Measurements from ENCODE around the gene RAD50.
A peak's percentile ranks its signal among the peaks of the same experiment; 100 is the strongest.
"Not testable (repeated sequence)": the region's sequence is repeated elsewhere in the genome, so short reads cannot be mapped to it uniquely, and the experiment has no call there.

Gene RAD50

DNA sequence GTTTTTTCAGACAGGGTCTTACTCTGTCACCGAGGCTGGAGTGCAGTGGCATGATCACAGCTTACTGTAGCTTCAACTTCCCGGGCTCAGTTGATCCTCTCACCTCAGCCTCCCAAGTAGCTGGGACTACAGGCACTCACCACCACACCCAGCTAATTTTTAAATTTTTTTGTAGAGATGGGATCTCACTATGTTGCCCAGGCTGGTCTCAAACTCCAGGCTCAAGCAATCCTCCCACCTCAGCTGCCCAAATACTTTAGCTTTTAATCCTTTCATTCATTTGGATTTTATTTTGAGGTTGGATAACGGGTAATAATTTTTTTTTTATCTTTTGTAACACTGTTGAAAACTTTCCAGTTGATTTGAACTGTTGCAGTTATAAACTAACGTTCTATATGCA, 76.8 kb downstream of the RAD50 start:
- DNase-seq (ENCODE audit: low read depth), result not testable (repeated sequence)

DNA sequence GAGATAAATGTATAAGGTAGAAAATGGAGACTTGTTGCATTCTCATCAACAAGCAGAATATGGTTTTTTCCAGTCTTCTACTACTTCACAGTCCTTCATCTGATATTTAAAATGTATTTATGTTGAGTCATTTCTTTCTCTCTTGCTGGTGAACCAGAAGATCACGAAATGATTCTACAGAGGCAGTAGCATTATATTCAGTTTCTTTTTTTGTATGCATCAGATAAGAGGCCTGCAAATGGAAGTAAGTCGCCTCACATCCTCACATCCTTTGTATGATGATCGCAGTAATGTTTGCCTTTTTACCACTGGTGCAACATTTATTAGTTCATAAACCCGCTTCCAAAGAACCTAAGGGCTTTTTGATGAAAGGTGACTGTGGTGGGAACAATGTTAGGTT, 79.1 kb downstream of the RAD50 start:
- DNase-seq (ENCODE audit: low read depth), result no peak

- no peak for DNase-seq (ENCODE audit: low read depth)
Observed at GRCh38 chr5:132637241-132637640, 80.5 kb downstream of the RAD50 start.

- DNase-seq (ENCODE audit: low read depth), result no peak
Observed at GRCh38 chr5:132639706-132640130, 82.9 kb downstream of the RAD50 start.

DNA sequence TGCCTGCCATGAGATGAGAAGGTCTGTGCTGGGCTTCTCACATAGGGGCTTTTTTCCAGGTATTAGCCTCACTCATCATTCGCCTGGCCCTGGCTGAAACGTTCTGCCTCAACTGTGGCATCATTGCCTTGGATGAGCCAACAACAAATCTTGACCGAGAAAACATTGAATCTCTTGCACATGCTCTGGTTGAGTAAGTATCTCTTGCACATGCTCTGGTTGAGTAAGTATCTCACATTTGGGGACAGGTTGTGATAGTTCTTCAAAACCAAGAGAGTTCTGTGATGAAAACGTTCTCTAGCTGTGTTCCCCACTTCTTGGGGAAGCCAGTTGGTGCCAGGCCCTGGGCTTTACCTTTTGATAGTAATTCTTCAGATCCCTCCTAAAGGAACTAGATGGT, 83.8 kb downstream of the RAD50 start:
- DNase-seq (ENCODE audit: low read depth), result no peak

GRCh38 chr5:132641241-132641723, 84.5 kb downstream of the RAD50 start:
- DNase-seq (ENCODE audit: low read depth), result no peak

DNA sequence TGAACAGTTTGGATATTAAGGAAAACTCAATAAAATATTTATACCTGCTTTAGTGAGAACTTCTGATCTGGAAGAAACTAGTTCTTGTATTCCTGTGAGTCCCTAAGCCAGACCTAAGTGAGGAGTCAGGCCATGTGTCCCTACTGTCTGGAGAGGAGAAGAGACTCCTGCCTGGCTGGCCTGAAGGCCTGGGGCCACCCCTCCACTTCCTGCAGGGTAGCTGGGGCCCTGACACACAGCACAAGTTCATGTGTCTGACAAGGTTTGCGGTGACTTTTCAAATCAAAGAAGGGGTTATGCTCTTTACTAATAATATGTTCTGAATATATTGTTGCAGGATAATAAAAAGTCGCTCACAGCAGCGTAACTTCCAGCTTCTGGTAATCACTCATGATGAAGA, 85.1 kb downstream of the RAD50 start:
- DNase-seq (ENCODE audit: low read depth), result no peak

DNA sequence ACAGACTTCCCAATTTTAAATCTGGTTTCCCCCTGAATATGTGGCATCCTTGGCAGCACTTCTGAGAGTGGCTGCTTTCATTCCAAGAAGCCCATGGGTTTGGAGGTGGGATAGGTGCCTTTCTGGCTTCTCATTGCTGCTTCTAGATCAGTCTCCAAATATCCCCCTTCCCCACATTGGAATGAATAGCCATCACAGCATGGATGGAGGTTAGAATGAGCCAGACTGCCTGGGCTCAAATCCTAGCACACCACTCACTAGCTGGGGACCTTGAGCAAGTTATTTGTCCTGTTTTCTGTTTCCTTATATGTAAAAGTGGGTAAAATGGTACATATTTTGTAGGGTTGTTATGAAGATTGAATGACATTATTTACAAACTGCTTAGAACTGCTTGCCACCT, 87.4 kb downstream of the RAD50 start:
- DNase-seq (ENCODE audit: low read depth), result no peak

- no peak for DNase-seq (ENCODE audit: low read depth)
Observed at GRCh38 chr5:132646583-132647266, 89.9 kb downstream of the RAD50 start.

DNA sequence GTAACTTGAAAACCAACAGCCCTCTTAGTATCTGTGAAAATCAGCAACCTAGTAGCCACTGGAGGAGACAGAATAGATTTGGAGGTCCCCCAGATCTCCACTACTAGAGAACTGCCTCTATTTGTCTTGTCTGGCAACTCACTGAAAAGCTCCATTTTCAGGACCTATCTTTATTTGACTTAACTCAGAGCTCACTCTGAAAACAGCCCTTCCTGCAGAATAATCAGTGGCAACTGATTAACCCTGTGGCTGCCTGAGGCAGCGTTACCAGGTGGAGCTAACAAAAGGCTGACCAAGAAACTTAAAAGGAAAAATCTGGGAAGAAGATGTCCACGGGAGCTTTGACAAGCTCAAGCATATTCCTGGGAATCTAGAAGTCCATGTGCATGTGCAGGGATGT, 90.7 kb downstream of the RAD50 start:
- no peak for DNase-seq (ENCODE audit: low read depth)

- DNase-seq (ENCODE audit: low read depth), result no peak
Observed at GRCh38 chr5:132648355-132648754, 91.6 kb downstream of the RAD50 start.

DNA sequence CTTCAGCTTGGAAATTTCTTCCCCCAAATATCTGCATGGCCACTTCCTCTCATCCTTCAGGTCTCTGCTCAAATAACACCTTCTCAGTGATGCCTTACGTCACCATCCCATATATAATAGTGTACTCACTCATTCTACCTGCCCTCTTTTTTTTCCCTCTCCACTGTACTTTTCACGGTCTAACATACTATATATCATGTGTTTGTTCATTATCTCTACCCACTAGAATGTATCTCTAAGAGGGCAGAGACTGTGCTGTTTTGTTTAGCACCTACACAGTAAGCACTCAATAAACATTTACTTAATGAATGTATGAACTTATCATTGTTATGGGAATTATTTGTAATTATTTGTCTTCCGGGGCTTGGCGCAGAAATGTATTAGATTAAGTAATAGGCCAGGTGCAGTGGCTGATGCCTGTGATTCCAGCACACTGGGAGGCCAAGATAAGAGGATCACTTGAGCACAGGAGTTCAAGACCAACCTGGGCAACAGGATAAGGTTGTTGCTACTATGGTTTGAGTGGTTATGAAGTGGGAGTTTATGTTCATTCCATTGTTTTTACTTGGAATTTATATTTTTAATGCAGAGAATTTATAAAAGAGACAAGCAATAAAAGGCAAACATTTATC, 95.2 kb downstream of the RAD50 start:
- DNase-seq (ENCODE audit: low read depth), result no peak

DNA sequence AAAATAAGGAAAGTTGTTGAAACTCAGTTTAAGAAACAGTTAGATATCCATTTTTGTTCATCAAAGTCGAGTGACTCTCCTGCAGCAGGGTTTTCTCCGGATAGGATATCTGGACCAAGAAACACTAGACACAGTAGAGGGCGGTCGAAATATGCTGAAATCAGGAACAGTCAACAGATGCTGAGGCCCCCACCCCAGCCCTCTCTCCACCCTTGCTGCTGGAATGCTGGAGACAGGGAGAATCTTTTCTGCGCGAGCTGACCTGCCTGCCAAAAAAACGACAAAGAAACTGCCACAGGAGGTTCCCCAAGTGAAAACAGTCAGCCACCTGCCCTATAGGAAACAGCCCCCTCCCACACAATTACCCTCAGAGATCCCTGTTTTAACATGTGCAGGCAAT, 96.9 kb downstream of the RAD50 start:
- no peak for DNase-seq (ENCODE audit: low read depth)

DNA sequence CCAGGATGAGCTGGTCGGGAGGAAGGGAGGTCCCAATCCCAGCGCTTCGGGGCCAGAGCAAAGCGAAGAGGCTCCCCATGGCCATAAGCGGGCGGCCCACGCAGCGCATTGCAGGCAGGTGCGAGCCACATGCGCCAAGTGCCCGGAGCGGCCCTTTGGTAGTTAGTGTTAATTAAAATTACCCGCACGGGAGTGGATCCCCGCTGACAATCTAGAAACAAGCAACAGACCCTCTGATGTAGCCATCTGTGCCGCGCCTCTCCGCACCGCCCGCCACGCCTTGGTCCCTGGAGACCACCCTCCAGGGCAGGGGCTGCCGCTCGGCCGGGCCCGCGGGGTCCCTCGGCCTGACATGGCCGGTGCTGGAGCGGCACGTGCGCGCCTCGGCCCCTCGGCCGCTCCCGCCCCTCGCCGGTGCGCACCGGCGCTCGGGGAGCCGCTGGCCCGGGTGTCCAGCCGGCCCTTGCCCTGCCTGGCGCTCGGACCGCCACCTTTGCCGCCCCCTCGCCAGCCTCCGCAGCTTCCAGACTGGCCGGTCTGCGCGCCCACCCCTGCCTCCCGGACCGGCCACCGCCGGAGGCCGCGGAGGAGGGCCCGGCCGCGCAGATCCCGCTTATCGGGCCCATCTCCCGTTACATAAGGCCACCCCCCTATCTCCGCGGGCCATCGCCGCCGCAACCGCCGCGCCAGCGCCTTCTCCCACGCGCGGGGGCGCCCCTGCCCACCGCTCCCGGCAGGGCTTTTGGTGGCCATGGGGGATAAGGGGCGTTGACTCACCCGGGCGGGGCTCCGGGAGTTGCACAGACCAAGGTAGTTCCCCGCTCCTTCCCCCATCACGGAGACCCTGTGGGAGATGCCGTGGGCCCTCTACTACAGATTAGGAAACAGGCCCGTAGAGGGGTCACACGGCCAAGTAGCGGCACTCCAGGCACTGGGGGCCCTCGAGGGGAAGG, 99.3 kb downstream of the RAD50 start:
- peak; percentile 14 for DNase-seq (ENCODE audit: low read depth)

GRCh38 chr5:132656774-132657355, 100.1 kb downstream of the RAD50 start:
- DNase-seq (ENCODE audit: low read depth), result no peak

DNA sequence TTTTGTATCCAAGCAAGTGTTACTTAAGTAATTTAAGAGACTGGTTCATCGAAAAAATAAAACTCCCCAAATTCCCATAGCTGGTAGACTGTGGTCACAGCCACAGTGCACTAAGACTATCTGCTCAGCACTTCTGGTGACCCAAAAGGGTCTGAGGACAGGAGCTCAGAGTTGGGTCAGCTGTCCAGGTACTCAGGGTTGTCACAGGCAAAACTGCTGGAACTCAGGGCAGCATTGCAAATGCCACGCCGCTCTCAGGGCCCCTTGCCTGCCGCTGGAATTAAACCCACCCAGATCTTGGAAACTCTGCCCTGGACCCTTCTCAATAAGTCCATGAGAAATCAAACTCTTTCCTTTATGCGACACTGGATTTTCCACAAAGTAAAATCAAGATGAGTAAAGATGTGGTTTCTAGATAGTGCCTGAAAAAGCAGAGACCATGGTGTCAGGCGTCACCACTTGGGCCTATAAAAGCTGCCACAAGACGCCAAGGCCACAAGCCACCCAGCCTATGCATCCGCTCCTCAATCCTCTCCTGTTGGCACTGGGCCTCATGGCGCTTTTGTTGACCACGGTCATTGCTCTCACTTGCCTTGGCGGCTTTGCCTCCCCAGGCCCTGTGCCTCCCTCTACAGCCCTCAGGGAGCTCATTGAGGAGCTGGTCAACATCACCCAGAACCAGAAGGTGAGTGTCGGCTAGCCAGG, 101.1 kb downstream of the RAD50 start, which contains the start of gene IL13:
IL13 (plus strand) TSS at position 498 of the 705 bp plus-strand sequence; CDS start at position 512, 14 bp downstream.
- no peak for DNase-seq (ENCODE audit: low read depth)

DNA sequence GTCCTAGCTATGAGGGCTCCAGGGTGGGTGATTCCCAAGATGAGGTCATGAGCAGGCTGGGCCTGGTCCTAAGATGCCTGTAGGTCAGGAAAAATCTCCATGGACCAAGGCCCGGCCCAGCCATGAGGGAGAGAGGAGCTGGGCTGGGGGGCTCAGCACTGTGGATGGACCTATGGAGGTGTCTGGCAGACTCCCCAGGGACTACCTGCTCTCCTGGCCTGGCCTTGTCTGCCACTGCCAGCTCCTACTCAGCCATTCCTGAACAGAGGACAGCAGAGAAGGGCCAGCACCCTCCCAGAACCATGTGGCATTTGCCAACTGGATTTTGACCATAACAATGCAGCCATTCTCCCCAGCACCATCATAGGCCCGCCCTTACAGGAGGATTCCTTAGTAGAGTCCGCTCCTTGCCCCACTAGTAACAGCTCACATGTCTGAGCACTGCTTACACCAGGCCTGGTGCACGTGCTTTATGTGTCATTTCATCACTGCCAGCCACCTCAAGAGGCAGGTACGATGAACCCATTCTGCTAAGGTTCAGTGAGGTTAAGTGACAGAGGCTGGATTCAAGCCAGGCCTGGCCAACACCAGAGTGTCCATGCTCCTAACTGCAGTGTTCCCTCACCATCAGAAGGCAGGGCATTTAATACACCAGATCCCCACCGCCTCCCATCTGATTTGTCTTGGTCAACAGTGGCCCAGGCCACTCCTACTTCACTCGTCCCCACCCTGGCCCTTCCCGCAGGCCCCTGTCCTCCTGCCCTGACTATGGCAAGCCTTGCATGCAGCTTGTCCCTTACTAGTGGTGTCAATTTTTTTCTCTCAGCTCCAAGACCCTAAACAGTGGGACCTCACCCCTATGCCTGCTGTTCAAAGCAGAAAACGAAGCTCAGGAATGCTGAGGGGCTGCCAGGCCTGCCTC, 101.9 kb downstream of the RAD50 start:
- no peak for DNase-seq (ENCODE audit: low read depth)

GRCh38 chr5:132659598-132660493, 103.1 kb downstream of the RAD50 start:
- no peak for DNase-seq (ENCODE audit: low read depth)
